GM23338 (cell line): Measurements from ENCODE around the gene ERI2. TPM values are rescaled to one million over a fixed set of nuclear protein-coding genes. Genes with fewer than 3 reads are reported as not detected.

Experiments
- ATAC-seq: fragments of 200-7000 bp; cut with Tn5 transposase; 3 replicates; pipeline ENCODE4 v1.9.1; 2020
- DNase-seq: peaks from one replicate; pipeline ENCODE4 v3.0.0-alpha.2; 2015; ENCODE audit warnings: low spot score
- H2AFZ ChIP-seq: fragments of 200-600 bp; sonication (generic); 2 replicates; pipeline ENCODE4 v1.8.0; 2016; ENCODE audit warnings: antibody characterized with exemption, mild to moderate bottlenecking, moderate library complexity
- H3F3A ChIP-seq: fragments of 200-600 bp; sonication (generic); replicated peaks from 2 replicates; pipeline ENCODE4 v1.8.0; 2017; ENCODE audit warnings: antibody characterized with exemption, mixed run types, low read depth
- H3K27ac ChIP-seq: fragments of 200-600 bp; sonication (generic); 2 replicates; pipeline ENCODE4 v1.6.1; 2016; ENCODE audit warnings: low read depth
- H3K27me3 ChIP-seq: fragments of 200-600 bp; sonication (generic); 2 replicates; pipeline ENCODE4 v1.8.0; 2016; ENCODE audit warnings: mild to moderate bottlenecking, mixed run types, moderate library complexity; ENCODE audit not compliant: insufficient read depth
- H3K36me3 ChIP-seq: fragments of 200-600 bp; sonication (generic); 2 replicates; pipeline ENCODE4 v1.8.0; 2016; ENCODE audit warnings: mild to moderate bottlenecking; ENCODE audit not compliant: insufficient read depth
- H3K4me1 ChIP-seq: fragments of 200-600 bp; sonication (generic); 2 replicates; pipeline ENCODE4 v1.8.0; 2016; ENCODE audit warnings: mild to moderate bottlenecking, moderate library complexity; ENCODE audit not compliant: insufficient read depth
- H3K4me2 ChIP-seq: fragments of 200-600 bp; sonication (generic); 2 replicates; pipeline ENCODE4 v1.7.1; 2017; ENCODE audit warnings: mixed run types
- H3K4me3 ChIP-seq: fragments of 200-600 bp; sonication (generic); 2 replicates; pipeline ENCODE4 v1.6.1; 2016; ENCODE audit warnings: mixed run types
- H3K79me2 ChIP-seq: fragments of 200-600 bp; sonication (generic); replicated peaks from 2 replicates; pipeline ENCODE4 v1.8.0; 2017; ENCODE audit warnings: mild to moderate bottlenecking; ENCODE audit not compliant: insufficient read depth
- H3K9me2 ChIP-seq: fragments of 200-600 bp; sonication (generic); 2 replicates; pipeline ENCODE4 v1.8.0; 2017; ENCODE audit not compliant: insufficient read depth
- H4K20me1 ChIP-seq: fragments of 200-600 bp; sonication (generic); replicated peaks from 2 replicates; pipeline ENCODE4 v1.8.0; 2017; ENCODE audit warnings: mild to moderate bottlenecking; ENCODE audit not compliant: insufficient read depth
- H3K27ac Mint-ChIP-seq: 2 replicates; pipeline ENCODE4 v1.8.0; 2020; ENCODE audit warnings: inconsistent platforms, mild to moderate bottlenecking, moderate library complexity, mixed read lengths
- H3K27me3 Mint-ChIP-seq: 3 replicates; pipeline ENCODE4 v1.8.0; 2022; ENCODE audit warnings: low read depth, mild to moderate bottlenecking, moderate library complexity, mixed read lengths, inconsistent platforms; ENCODE audit not compliant: insufficient read depth, poor library complexity
- H3K36me3 Mint-ChIP-seq: 3 replicates; pipeline ENCODE4 v1.8.0; 2021; ENCODE audit warnings: low read depth, mild to moderate bottlenecking, inconsistent platforms, moderate library complexity, mixed read lengths
- H3K4me1 Mint-ChIP-seq: 3 replicates; pipeline ENCODE4 v1.8.0; 2020; ENCODE audit warnings: mild to moderate bottlenecking, inconsistent platforms, mixed read lengths
- H3K4me3 Mint-ChIP-seq: 3 replicates; pipeline ENCODE4 v1.8.0; 2021; ENCODE audit warnings: moderate library complexity, mild to moderate bottlenecking, inconsistent platforms, mixed read lengths
- H3K9me3 Mint-ChIP-seq: 3 replicates; pipeline ENCODE4 v1.8.0; 2020; ENCODE audit warnings: moderate library complexity, mild to moderate bottlenecking, inconsistent platforms, mixed read lengths
- CTCF ChIP-seq, 2 experiments: fragments of 200-600 bp in 1 of 2; sonication (generic) in 1 of 2; conservative IDR thresholded peaks; 2 replicates each; pipeline versions ENCODE4 v1.5.1 to v1.6.1; 2016 to 2017; ENCODE audit warnings: antibody characterized with exemption in 2 of 2, low read depth in 2 of 2, mild to moderate bottlenecking in 2 of 2, moderate library complexity in 1 of 2
- ETS1 ChIP-seq: IDR thresholded peaks from 2 replicates; pipeline ENCODE4 v1.6.1; 2016; ENCODE audit warnings: antibody characterized with exemption
- EZH2phosphoT487 ChIP-seq: fragments of 200-600 bp; sonication (generic); IDR thresholded peaks from one replicate; pipeline ENCODE4 v1.8.1; 2018; ENCODE audit warnings: antibody characterized with exemption; ENCODE audit not compliant: unreplicated experiment
- JUNB ChIP-seq: IDR thresholded peaks from one replicate; pipeline ENCODE4 v1.6.1; 2016; ENCODE audit warnings: antibody characterized with exemption; ENCODE audit not compliant: unreplicated experiment
- NANOG ChIP-seq: IDR thresholded peaks from 2 replicates; pipeline ENCODE4 v1.6.1; 2016; ENCODE audit warnings: antibody characterized with exemption, borderline replicate concordance
- REST ChIP-seq: IDR thresholded peaks from one replicate; pipeline ENCODE4 v1.6.1; 2018; ENCODE audit warnings: antibody characterized with exemption; ENCODE audit not compliant: unreplicated experiment
- ZNF114 ChIP-seq: fragments of 250-450 bp; sonication (Bioruptor Pico); IDR thresholded peaks from 2 replicates; pipeline ENCODE4 v1.5.0; 2020; ENCODE audit warnings: mild to moderate bottlenecking, moderate library complexity
- ZNF331 ChIP-seq: fragments of 250-450 bp; sonication (Bioruptor Pico); IDR thresholded peaks from 2 replicates; pipeline ENCODE4 v1.5.0; 2020; ENCODE audit warnings: low read depth, mild to moderate bottlenecking, moderate library complexity
- polyA plus RNA-seq: library from polyadenylated mRNA; unstranded; fragments of >200 nt; fragmentation: Nextera tagmentation; extraction: Ambion mirVana; gene quantifications from 2 replicates; pipeline ENCODE4 v1.2.1, GENCODE V29; 2016
- total RNA-seq: library from RNA; depleted of rRNA; stranded (reverse); fragments of >200 nt; shearing (Covaris generic); gene quantifications from 2 replicates; pipeline ENCODE4 v1.2.3, GENCODE V29; 2014

The ERI2 gene
- total and polyA plus RNA-seq, 2 experiments from 2014 or later, result 7.2 to 19.5 TPM

GRCh38 chr16:20853981-20854620 lies 47.8 kb upstream of the ERI2 start:
- H3K27me3 ChIP-seq, result no peaks in the 10 kb centered on the region
- Mint-ChIP-seq H3K9me3 (no peaks in the 10 kb centered on the region), H3K27me3 (peaks cover 2% of the 10 kb centered on the region), H3K36me3 (peaks cover 3% of the 10 kb centered on the region; the same call in 2 of the 3 replicates), H3K27ac (no peak overlapping the region; the same call in 1 of the 2 replicates), H3K4me1 (peaks cover 17% of the 10 kb centered on the region), H3K4me3 (no peak overlapping the region)
- no peak for DNase-seq
- H3K4me3 ChIP-seq, result no peak overlapping the region
- H3K4me2 ChIP-seq, result no peak overlapping the region
- H3F3A ChIP-seq, result no peaks in the 10 kb centered on the region
- H3K79me2 ChIP-seq, result 0 out of 2 replicates have a peak, but pooled peaks cover 8% of the 10 kb centered on the region
- peaks cover 18% of the 10 kb centered on the region for H3K4me1 ChIP-seq
- TF ChIP-seq NANOG, result no peak
- TF ChIP-seq ZNF114, result no peak
- no peak for ATAC-seq
- H3K36me3 ChIP-seq, result no peaks in the 10 kb centered on the region
- no peak overlapping the region for H3K27ac ChIP-seq
- no peaks in the 10 kb centered on the region for H3K9me2 ChIP-seq
- H4K20me1 ChIP-seq, result no peaks in the 10 kb centered on the region; the same call in 1 of the 2 replicates
- no peak overlapping the region for H2AFZ ChIP-seq

- Mint-ChIP-seq H3K4me1 (peaks cover 15% of the 10 kb centered on the region), H3K27me3 (peaks cover 2% of the 10 kb centered on the region), H3K27ac (0 out of 2 replicates have a peak overlapping the region, but pooled peaks have one; percentile 9), H3K9me3 (no peaks in the 10 kb centered on the region), H3K4me3 (no peak overlapping the region), H3K36me3 (peaks cover 3% of the 10 kb centered on the region; the same call in 2 of the 3 replicates)
- Histone ChIP-seq H4K20me1 (no peaks in the 10 kb centered on the region; the same call in 1 of the 2 replicates), H3K4me1 (peaks cover 15% of the 10 kb centered on the region), H3K4me3 (no peak overlapping the region), H3K9me2 (no peaks in the 10 kb centered on the region), H2AFZ (no peak overlapping the region), H3K27ac (0 out of 2 replicates have a peak overlapping the region, but pooled peaks have one; percentile 17), H3K36me3 (no peaks in the 10 kb centered on the region), H3F3A (no peaks in the 10 kb centered on the region), H3K4me2 (no peak overlapping the region), H3K27me3 (no peaks in the 10 kb centered on the region), H3K79me2 (0 out of 2 replicates have a peak, but pooled peaks cover 8% of the 10 kb centered on the region)
- DNase-seq (no peak), ATAC-seq (no peak)
- TF ChIP-seq ZNF331 (CRISPR knock-in tag), result no peak
- TF ChIP-seq NANOG, result no peak
- TF ChIP-seq CTCF (conservative IDR thresholded peaks at IDR 0.05; ENCODE audit: low read depth in 2 of 2), result no peak
- no peak for TF ChIP-seq EZH2phosphoT487
- TF ChIP-seq REST, result no peak
- TF ChIP-seq ETS1, result no peak
- TF ChIP-seq JUNB, result no peak
These were observed 46.9 kb upstream of the ERI2 start for GRCh38 chr16:20853143-20853542.
